IPS-20b (cell line): ENCODE results near the gene UCP2.

Experiments used
- H3K27ac ChIP-seq: one replicate; pipeline ENCODE4 v1.5.1; 2013; ENCODE audit warnings: low read length
- H3K27me3 ChIP-seq: 2 replicates; pipeline ENCODE4 v1.6.1; 2013; ENCODE audit warnings: mild to moderate bottlenecking, low read length, inconsistent platforms; ENCODE audit not compliant: insufficient read depth
- H3K36me3 ChIP-seq: 2 replicates; pipeline ENCODE4 v1.6.1; 2013; ENCODE audit warnings: low read depth, mild to moderate bottlenecking, inconsistent platforms, low read length, moderate library complexity; ENCODE audit not compliant: insufficient read depth
- H3K4me1 ChIP-seq: 2 replicates; pipeline ENCODE4 v1.6.1; 2013; ENCODE audit warnings: mild to moderate bottlenecking, control low read depth, inconsistent platforms, low read length, moderate library complexity; ENCODE audit not compliant: insufficient read depth
- H3K4me3 ChIP-seq: 2 replicates; pipeline ENCODE4 v1.5.1; 2013; ENCODE audit warnings: mild to moderate bottlenecking, low read length, inconsistent platforms
- H3K9ac ChIP-seq: 2 replicates; pipeline ENCODE4 v1.6.1; 2013; ENCODE audit warnings: low read depth, mild to moderate bottlenecking, inconsistent platforms, low read length, moderate library complexity
- H3K9me3 ChIP-seq: 2 replicates; pipeline ENCODE4 v1.6.1; 2013; ENCODE audit warnings: mild to moderate bottlenecking, low read depth, low read length, inconsistent platforms; ENCODE audit not compliant: insufficient read depth

UCP2 gene

DNA sequence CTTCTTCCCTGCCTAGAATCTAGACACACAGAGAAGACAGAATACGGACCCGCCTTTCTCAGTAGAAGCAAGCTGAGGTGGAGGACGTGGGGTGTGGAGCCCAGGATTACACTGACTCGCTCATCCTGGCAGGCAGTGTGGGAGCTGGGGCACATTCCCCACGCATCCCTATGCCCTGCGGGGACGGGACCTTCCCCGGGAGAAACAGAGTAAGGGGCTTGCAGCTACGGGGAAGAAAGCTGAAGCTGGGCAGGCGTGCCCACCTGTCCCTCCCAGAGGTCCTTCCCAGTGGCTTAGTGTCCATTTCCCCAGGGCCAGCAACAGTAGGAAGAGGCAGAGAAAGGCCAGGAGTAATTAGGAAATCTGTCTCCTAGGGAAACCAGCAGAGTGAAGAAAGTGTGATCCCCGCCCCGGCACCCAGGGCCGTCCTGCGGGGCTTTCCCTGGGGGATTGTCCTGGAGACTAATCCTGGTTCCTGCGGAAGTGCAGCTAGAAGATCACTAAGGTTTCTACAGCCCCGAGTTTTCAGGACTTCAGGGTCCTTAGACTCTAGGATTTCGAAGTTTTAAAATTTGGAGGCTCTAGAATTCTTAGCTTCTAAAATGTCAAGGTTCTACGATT is 24.0 kb downstream of the UCP2 start:
- Histone ChIP-seq H3K4me3 (no peak overlapping the region), H3K36me3 (no peaks in the 10 kb centered on the region), H3K27me3 (no peaks in the 10 kb centered on the region), H3K4me1 (no peaks in the 10 kb centered on the region), H3K9me3 (no peaks in the 10 kb centered on the region), H3K27ac (no peak overlapping the region), H3K9ac (no peak overlapping the region)

DNA sequence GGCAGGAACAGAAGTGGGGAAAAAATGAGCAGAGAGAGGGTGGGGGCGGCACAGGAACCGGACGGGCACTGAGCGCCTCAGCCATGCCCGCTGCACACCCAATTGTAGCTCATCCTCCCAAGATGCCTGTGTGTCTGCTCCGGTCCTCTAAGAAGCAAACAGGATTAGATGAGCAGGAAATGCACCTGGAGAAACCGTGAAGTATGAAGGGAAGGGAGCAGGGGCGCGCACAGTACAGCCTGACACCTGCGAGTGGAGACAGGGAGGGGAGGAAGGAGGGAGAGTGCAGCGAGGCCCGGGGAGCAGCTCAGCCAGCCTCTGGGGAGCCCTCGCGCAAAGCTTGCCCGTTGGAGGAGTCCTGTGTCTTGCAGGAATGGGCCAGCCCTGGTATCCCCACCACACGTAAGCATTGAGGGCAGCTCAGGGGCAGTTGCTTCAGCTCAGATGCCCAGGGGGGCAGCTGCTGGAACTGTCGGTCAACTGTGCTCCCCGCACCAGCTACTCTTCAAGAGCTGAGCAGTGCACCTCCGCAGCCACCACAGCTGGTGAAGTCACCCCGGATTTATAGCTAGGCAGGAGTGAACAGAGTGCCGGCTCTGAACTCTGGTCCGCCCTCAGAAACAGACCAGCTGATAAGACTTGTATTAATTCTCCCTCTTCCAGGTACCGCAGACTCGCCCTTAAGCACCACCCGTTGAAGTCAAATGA is 24.8 kb downstream of the UCP2 start:
- Histone ChIP-seq H3K36me3 (no peaks in the 10 kb centered on the region), H3K4me1 (no peaks in the 10 kb centered on the region), H3K9ac (no peak overlapping the region), H3K9me3 (no peaks in the 10 kb centered on the region), H3K27ac (no peak overlapping the region), H3K4me3 (no peak overlapping the region), H3K27me3 (no peaks in the 10 kb centered on the region)

DNA sequence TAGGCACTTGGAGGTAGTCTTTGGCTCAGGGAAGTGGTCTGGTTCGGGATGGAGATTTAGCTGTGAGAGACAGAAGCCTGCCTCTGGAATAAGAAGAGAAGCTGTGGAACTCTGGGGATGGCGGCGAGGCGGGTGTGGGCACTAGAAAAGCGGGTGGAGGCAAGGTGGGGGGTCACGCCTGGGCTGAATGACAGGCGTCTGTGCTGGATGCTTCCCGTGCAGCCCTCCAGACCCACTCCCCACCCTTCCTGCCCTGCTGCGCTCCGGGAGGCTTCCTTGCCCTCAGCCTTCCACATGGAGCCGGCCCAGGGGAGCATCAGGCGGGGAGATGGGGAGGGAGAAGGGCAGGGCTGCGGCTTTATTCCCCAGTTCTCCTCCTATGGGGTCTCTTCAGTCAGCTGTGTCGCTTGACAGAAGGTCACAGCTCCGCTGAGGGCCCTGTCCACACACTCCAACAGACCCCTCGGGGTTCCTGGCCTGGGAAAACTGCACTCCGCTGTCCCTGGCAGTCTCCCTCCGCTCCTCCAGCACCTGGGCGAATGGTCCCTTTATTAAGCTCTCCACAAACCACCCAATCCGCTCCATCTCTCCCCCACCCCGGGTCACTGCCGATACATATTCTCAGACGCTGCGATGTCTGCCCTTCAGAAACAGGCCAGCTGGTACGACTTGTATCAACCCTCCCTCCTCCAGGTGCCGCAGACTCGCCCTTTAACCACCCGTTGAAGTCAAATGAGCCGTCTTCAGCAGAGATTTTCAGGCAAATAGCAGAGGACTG is 25.6 kb downstream of the UCP2 start:
- H3K27me3 ChIP-seq = no peaks in the 10 kb centered on the region
- H3K36me3 ChIP-seq = no peaks in the 10 kb centered on the region
- no peaks in the 10 kb centered on the region for H3K9me3 ChIP-seq
- H3K27ac ChIP-seq = no peak overlapping the region
- H3K4me3 ChIP-seq = no peak overlapping the region
- H3K9ac ChIP-seq = no peak overlapping the region
- H3K4me1 ChIP-seq = no peaks in the 10 kb centered on the region

DNA sequence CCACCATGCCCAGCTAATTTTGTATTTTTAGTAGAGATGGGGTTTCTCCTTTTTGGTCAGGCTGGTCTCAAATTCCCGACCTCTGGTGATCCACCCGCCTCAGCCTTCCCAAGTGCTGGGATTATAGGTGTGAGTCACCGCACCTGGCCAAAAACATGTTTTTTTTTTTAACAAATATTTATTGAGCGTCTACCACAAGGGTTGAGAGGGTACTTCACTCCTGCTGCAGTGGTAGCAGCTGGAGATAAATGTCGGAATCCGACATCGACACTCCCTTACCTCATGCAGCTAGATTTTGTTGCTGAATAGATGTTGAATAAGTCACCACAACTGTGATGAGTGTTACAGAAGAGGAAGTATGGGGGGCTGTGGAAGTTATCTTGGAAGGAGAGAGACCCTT is 30.8 kb downstream of the UCP2 start:
- Histone ChIP-seq H3K9ac (no peak overlapping the region), H3K4me1 (no peaks in the 10 kb centered on the region), H3K27ac (no peak overlapping the region), H3K36me3 (no peaks in the 10 kb centered on the region), H3K4me3 (no peak overlapping the region), H3K27me3 (no peaks in the 10 kb centered on the region), H3K9me3 (peaks cover 3% of the 10 kb centered on the region)

DNA sequence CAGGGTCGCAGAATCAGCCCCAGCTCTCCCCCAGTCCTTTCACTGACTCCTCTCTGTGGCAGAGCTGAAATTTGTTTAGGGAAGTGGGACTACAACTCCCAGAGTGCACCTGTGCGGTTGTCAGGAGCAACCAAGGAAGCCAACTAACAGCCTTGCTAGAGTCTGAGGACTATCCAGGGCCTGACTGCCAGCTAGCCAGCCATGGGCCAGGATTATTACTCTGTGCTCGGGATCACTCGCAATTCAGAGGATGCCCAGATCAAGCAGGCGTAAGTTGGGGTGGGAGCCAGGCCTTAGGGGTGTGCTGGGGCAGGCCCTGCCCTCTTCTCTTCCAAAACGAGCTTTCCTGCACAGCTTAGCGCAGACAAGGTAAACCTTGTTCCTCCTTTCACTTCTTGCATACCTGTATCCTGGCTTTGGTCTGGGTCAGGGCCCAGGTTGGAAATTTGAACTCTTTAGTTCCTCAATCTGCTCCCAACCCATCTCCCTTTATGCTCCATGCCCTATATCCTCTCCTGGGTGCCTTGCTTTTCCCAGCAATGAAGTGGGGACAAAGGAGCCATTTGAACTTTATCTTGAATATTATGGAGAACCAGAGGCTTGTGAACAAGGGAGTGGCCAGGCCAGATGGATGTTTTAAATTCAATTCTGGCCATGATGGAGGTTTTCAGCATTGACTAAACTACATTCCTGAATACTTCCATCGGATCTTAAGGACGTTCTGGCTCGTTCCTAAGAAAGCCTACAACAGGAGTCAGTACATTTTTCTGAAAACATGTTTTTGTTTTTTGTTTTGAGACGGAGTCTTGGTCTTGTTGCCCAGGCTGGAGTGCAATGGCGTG is 31.6 kb downstream of the UCP2 start, which contains the start of gene DNAJB13:
TSS of gene DNAJB13 (plus strand) at position 158 of the 842 bp plus-strand sequence. CDS start at position 202, 44 bp downstream.
- no peaks in the 10 kb centered on the region for H3K4me1 ChIP-seq
- no peaks in the 10 kb centered on the region for H3K27me3 ChIP-seq
- H3K9me3 ChIP-seq = peaks cover 8% of the 10 kb centered on the region
- H3K36me3 ChIP-seq = no peaks in the 10 kb centered on the region
- no peak within 1 kb of the TSS for H3K9ac ChIP-seq
- H3K4me3 ChIP-seq = no peak within 1 kb of the TSS
- H3K27ac ChIP-seq = no peak within 1 kb of the TSS

DNA sequence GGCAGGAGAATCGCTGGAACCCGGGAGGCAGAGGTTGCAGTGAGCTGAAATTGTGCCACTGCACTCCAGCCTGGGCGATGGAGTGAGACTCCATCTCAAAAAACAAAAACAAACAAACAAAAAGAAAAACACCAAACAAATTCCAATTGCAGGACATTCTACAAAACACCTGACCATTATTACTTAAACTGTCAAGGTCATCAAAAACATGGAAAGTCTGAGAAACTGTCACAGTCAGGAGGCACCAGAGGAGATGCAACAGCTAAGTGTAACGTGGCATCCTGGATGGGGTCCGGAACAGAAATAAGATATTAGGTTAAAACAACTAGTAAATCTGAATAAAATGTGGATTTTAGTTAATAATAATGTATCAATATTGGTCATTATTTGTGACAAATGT is 32.7 kb downstream of the UCP2 start:
- no peak overlapping the region for H3K27ac ChIP-seq
- peaks cover 8% of the 10 kb centered on the region for H3K9me3 ChIP-seq
- no peaks in the 10 kb centered on the region for H3K27me3 ChIP-seq
- H3K36me3 ChIP-seq = no peaks in the 10 kb centered on the region
- no peaks in the 10 kb centered on the region for H3K4me1 ChIP-seq
- H3K9ac ChIP-seq = no peak overlapping the region
- no peak overlapping the region for H3K4me3 ChIP-seq

DNA sequence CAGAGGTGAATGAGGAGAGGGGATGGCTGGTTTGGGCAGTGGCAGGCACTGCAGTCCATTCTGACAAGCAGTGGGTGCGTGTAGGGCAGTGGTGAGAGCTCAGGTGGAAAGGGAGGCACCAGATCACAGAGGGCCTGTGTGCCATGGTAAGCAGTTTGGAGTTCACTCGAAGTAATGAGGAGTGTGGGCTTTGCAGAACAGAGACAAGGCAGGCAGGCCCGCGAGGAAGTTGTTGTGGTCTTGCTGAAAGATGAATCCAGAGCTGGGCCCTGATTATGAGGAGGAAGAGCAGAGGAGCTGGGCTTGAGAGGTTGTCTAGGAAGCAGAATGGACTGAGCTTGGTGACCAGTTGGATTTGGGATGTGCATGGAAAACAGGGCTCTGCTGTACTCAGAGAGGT is 33.4 kb downstream of the UCP2 start:
- no peak overlapping the region for H3K27ac ChIP-seq
- no peak overlapping the region for H3K9ac ChIP-seq
- no peaks in the 10 kb centered on the region for H3K36me3 ChIP-seq
- no peaks in the 10 kb centered on the region for H3K27me3 ChIP-seq
- peaks cover 8% of the 10 kb centered on the region for H3K9me3 ChIP-seq
- H3K4me1 ChIP-seq = no peaks in the 10 kb centered on the region
- no peak overlapping the region for H3K4me3 ChIP-seq

DNA sequence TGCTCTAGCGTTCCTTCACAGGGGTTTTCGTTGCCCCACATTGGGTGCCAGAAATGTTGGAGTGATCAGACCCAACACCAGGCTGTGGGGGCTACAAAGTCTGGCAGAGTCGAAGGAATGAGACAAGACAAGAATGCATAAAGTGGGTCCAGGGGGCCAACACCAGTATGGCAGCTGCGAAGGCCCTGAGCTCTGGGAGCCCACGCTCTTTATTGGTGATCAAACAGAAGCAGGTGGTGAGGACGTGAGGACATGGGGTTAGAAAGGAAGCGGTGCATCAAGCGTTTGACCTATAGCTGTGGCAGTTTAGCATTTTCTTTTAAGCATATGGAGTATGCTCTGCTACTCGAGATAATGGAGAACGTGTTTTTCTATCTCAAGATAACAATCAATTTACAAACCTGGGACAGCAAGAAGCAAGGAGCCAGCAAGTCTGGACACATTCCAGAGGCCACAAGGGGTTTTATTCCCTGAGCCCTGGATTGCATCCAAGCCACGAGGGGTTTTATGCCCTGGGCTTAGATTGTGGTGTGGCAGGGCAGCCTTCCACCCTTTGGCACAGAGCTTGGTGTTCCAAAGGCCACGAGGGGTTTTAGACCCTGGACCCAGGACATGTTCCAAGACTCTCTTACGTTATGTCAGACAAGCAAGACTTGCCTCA is 35.7 kb downstream of the UCP2 start:
- no peak overlapping the region for H3K9ac ChIP-seq
- no peaks in the 10 kb centered on the region for H3K4me1 ChIP-seq
- H3K36me3 ChIP-seq = no peaks in the 10 kb centered on the region
- H3K9me3 ChIP-seq = peaks cover 11% of the 10 kb centered on the region
- no peak overlapping the region for H3K27ac ChIP-seq
- H3K27me3 ChIP-seq = no peaks in the 10 kb centered on the region
- H3K4me3 ChIP-seq = no peak overlapping the region

DNA sequence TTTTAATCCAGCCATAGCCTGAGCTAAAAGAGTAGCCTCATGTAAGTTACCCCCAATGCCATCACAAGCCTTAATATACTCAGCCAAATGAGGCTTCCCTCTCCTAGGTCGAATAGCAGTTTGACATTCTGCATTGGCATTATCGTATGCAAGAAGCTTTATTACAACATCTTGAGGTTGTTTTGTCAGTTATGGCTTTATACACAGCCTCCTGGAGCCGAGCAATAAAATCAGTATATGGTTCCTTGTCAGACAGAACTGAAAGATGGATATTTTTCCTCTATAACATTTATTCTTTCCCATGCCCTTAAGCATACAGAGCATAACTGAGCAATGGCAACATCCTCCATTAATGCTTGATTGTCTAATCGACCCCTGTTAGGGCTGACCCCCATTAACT is 37.2 kb downstream of the UCP2 start:
- Histone ChIP-seq H3K9ac (no peak overlapping the region), H3K4me1 (no peaks in the 10 kb centered on the region), H3K27me3 (no peaks in the 10 kb centered on the region), H3K4me3 (no peak overlapping the region), H3K9me3 (peaks cover 20% of the 10 kb centered on the region), H3K27ac (no peak overlapping the region), H3K36me3 (no peaks in the 10 kb centered on the region)

DNA sequence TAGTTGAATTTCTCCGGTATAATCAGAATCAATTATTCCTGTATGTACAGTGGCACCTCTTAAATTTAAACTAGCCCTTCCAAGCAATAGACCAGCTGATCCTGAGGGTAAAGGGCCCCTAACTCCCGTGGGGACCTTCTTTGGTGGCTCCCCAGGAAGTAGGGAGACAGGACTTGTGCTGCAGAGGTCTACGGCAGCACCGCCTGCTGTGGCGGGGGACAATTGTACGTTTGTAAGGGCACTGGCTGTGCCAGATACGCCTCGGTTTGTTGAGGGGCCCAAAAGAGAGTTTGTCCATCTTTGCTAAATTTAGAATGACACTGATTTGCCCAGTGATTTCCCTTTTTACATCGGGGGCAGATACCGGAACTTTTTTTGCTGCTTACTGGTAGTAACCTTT is 37.7 kb downstream of the UCP2 start:
- Histone ChIP-seq H3K9ac (no peak overlapping the region), H3K36me3 (no peaks in the 10 kb centered on the region), H3K4me3 (no peak overlapping the region), H3K4me1 (no peaks in the 10 kb centered on the region), H3K27ac (no peak overlapping the region), H3K9me3 (peaks cover 22% of the 10 kb centered on the region), H3K27me3 (no peaks in the 10 kb centered on the region)

DNA sequence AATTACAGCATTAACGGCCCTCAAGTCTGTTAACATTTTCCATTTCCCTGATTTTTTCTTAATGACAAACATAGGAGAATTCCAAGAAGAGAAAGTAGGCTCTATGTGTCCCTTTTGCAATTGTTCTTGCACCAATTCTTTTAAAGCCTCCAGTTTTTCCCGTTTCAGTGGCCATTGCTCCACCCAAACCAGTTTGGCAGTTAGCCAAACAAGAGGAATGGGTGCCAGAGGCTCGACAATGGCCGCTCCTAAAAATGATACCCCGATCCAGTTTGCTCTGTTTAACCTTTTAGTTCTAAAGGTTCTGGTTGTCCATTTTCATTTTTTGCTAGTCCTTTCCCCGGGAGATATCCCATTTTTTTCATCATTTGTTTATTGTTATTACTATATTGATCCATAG is 38.6 kb downstream of the UCP2 start:
- H3K27me3 ChIP-seq = no peaks in the 10 kb centered on the region
- no peaks in the 10 kb centered on the region for H3K36me3 ChIP-seq
- H3K9me3 ChIP-seq = peaks cover 29% of the 10 kb centered on the region
- H3K9ac ChIP-seq = no peak overlapping the region
- no peaks in the 10 kb centered on the region for H3K4me1 ChIP-seq
- H3K4me3 ChIP-seq = no peak overlapping the region
- no peak overlapping the region for H3K27ac ChIP-seq
